IPS-18c (cell line): ENCODE data around the gene MICU1.

Source experiments
- H3K4me3 ChIP-seq: 2 replicates; pipeline ENCODE4 v1.7.0; 2013; ENCODE audit warnings: low read depth, mild to moderate bottlenecking, low read length, moderate library complexity; ENCODE audit not compliant: insufficient read depth
- H3K9me3 ChIP-seq: one replicate; pipeline ENCODE4 v1.6.1; 2013; ENCODE audit warnings: mild to moderate bottlenecking, low read length, moderate library complexity; ENCODE audit not compliant: control insufficient read depth, insufficient read depth

MICU1 gene

GRCh38 chr10:72323108-72323749 lies 302.6 kb downstream of the MICU1 start:
- H3K4me3 ChIP-seq = no peak overlapping the region
- no peaks in the 10 kb centered on the region for H3K9me3 ChIP-seq

GRCh38 chr10:72322280-72323058 lies 303.4 kb downstream of the MICU1 start:
- Histone ChIP-seq H3K4me3 (no peak overlapping the region), H3K9me3 (no peaks in the 10 kb centered on the region)

GRCh38 chr10:72322030-72322279 lies 303.9 kb downstream of the MICU1 start:
- no peak overlapping the region for H3K4me3 ChIP-seq

GRCh38 chr10:72321248-72322029 lies 304.4 kb downstream of the MICU1 start:
- H3K4me3 ChIP-seq = no peak overlapping the region
- no peaks in the 10 kb centered on the region for H3K9me3 ChIP-seq

More at GRCh38 chr10:72322030-72322279, 303.9 kb downstream of the MICU1 start:
- H3K9me3 ChIP-seq = no peaks in the 10 kb centered on the region

- Histone ChIP-seq H3K4me3 (no peak overlapping the region), H3K9me3 (no peaks in the 10 kb centered on the region)
Measured at GRCh38 chr10:72320676-72321247, 305.1 kb downstream of the MICU1 start.

- peak overlapping the region; percentile 34 for H3K4me3 ChIP-seq
- no peaks in the 10 kb centered on the region for H3K9me3 ChIP-seq
Measured at GRCh38 chr10:72319416-72320254, 306.2 kb downstream of the MICU1 start.

- Histone ChIP-seq H3K4me3 (no peak overlapping the region), H3K9me3 (no peaks in the 10 kb centered on the region)
Measured at GRCh38 chr10:72318418-72319262, 307.2 kb downstream of the MICU1 start.
